Mammary epithelial cell (primary cell): ENCODE results near the gene ROPN1B.

Source experiments
- CTCF ChIP-seq, 2 donors: IDR thresholded peaks in 1 of 2; conservative IDR thresholded peaks in 1 of 2; 2 replicates each; pipeline ENCODE4 v1.5.1; 2011 to 2012; ENCODE audit warnings: inconsistent platforms in 2 of 2, low read length in 2 of 2, mild to moderate bottlenecking in 2 of 2, control low read depth in 1 of 2, low read depth in 1 of 2; ENCODE audit not compliant: insufficient read depth in 1 of 2; ENCODE audit errors: extremely low read depth in 1 of 2
- EZH2 ChIP-seq: IDR thresholded peaks from 2 replicates; pipeline ENCODE4 v1.6.1; 2012; ENCODE audit warnings: low read length, inconsistent platforms, borderline replicate concordance

GRCh38 chr3:125971997-125972944, 3.3 kb downstream of the ROPN1B start:
- TF ChIP-seq CTCF (conservative IDR thresholded peaks at IDR 0.05 in 1 of 2, IDR thresholded peaks at IDR 0.05 in 1 of 2; ENCODE audit: extremely low read depth in 1 of 2, insufficient read depth in 1 of 2, low read depth in 1 of 2, low read length in 2 of 2): peak; percentile 44 to 60
- peak; percentile 38 for TF ChIP-seq EZH2
